ENCODE data around the gene ARHGEF37. TPM values are rescaled to one million over a fixed set of nuclear protein-coding genes. Genes with fewer than 3 reads are reported as not detected.

The ARHGEF37 gene
- total RNA-seq, 4 donors from 2014 or later, result 1.5 to 7.5 (median 4.9) TPM

DNA sequence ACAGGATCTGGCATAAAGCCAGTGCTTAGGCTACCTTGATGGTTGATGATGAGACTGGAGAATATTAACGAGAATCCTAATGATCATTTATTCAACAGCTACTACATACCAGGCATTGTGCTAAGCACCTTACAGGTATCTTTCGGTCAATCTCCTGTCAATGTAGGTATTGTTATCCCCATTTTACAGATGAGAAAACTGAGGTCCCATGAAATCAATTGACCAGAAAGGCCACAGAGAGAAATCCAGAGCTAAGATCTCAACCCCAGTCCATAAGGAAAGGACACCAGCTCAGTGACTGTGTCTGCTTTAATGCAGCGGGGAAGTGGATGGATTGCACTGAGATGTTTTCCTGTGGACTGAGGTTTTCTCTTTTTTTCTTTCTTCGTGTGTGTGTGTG is 63.3 kb downstream of the ARHGEF37 start:
- TF ChIP-seq, protein P1, sequence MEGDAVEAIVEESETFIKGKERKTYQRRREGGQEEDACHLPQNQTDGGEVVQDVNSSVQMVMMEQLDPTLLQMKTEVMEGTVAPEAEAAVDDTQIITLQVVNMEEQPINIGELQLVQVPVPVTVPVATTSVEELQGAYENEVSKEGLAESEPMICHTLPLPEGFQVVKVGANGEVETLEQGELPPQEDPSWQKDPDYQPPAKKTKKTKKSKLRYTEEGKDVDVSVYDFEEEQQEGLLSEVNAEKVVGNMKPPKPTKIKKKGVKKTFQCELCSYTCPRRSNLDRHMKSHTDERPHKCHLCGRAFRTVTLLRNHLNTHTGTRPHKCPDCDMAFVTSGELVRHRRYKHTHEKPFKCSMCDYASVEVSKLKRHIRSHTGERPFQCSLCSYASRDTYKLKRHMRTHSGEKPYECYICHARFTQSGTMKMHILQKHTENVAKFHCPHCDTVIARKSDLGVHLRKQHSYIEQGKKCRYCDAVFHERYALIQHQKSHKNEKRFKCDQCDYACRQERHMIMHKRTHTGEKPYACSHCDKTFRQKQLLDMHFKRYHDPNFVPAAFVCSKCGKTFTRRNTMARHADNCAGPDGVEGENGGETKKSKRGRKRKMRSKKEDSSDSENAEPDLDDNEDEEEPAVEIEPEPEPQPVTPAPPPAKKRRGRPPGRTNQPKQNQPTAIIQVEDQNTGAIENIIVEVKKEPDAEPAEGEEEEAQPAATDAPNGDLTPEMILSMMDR (IDR thresholded peaks at IDR 0.05; ENCODE audit: low read depth), result no peak

GRCh38 chr5:149645236-149645635 is 63.9 kb downstream of the ARHGEF37 start:
- TF ChIP-seq, protein P1 (IDR thresholded peaks at IDR 0.05; ENCODE audit: low read depth), result no peak

DNA sequence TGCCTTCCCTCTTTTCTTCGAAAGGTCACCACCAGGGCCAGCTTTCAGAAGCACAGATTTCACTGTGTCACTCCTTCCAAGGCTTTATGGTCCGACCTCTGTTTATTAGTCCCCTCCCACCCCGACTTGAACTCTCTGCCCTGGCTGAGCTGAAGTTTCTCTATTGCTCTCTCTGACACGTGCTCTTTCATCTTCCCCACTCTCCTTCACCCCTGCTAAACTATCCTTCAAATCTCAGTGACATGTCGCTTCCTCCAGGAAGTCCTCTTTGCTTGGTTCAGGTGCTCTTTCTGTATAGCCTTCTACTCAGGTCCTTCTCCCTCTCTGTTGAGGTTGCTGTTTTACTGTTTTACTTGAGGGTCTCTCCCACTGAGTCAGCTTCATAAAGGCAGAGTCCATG is 64.4 kb downstream of the ARHGEF37 start:
- TF ChIP-seq, protein P1 (IDR thresholded peaks at IDR 0.05; ENCODE audit: low read depth), result no peak

DNA sequence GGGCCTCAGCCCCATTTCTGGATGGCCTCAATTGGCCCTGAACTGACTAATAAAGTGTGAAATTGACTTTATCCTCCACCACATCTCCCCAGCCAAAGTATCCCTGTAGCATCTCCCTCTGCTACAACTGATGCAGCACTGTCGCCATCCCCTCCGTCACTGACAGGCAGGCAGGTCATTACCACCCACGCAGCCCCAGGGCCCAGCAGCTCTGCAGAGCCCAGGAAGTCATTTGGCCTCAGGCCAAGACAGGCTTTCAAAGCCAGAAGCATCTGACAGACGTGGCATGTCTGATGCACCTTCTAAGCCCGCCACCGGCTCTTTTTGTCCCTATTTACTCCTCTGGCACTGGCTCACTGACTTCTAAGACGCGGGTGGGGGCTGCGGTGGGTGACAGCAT is 65.3 kb downstream of the ARHGEF37 start:
- TF ChIP-seq, protein P1 (IDR thresholded peaks at IDR 0.05; ENCODE audit: low read depth), result no peak

DNA sequence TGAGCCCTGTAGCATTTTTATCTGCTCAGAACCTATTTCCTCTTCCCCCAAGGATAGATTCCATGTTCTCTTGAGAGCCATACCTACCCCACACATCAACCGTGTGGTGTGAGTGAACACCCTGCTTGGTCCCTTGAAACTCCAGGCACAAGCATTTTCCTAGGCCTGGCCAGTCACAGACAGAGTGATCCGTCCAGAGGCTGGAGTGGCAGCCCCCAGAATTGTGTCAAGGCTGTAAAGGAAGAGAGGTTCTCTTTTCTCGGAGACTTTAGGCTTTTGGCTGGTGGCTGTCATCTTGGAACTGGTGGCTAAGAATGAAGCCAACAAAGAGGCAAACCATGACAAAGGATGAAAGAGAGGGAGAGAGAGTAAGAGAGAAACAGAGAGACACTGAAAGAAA is 66.0 kb downstream of the ARHGEF37 start:
- TF ChIP-seq, protein P1 (IDR thresholded peaks at IDR 0.05; ENCODE audit: low read depth), result no peak

DNA sequence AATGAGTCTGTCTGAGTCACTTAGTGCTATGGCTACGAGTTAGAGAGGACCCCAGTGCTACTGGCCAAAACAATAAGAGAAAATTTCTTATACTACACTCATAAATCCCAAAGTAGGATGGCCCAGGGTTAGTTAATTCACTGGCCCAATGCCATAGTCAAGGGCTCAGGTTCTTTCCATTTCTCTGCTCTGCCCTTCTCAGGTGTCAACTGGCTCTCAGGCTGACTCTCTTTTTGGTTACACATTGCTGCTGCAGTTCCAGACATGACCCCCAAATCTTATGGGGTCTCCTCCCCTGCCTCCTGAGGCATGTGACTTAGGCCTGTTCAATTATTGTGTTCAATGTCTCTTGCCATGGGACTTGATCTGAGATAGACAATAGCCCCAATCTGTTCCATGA is 70.4 kb downstream of the ARHGEF37 start:
- TF ChIP-seq, protein P1 (IDR thresholded peaks at IDR 0.05; ENCODE audit: low read depth), result no peak

GRCh38 chr5:149652697-149653096 is 71.4 kb downstream of the ARHGEF37 start:
- TF ChIP-seq, protein P1 (IDR thresholded peaks at IDR 0.05; ENCODE audit: low read depth), result no peak
